ENCODE measurements around the gene BPIFA1.

The BPIFA1 gene

DNA sequence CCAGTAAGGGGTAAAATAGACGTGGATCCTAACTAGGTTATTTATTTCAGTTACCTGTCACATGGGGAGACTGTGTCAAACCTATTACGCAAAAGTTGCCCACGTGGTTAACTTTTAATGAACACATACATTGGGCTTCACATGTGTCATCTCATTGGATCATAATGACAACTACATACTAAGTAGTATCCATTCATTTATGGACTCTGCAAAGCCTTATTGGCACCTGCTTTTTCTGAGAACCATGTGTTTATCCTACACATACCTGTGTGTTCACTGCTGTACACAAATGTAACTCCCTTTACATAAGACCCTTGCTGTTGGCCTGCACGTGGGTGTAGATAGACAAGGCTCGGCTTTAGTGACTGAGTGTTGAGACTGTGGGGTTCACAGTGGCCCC lies 5.1 kb downstream of the BPIFA1 start:
- DNase-seq = no peak

DNA sequence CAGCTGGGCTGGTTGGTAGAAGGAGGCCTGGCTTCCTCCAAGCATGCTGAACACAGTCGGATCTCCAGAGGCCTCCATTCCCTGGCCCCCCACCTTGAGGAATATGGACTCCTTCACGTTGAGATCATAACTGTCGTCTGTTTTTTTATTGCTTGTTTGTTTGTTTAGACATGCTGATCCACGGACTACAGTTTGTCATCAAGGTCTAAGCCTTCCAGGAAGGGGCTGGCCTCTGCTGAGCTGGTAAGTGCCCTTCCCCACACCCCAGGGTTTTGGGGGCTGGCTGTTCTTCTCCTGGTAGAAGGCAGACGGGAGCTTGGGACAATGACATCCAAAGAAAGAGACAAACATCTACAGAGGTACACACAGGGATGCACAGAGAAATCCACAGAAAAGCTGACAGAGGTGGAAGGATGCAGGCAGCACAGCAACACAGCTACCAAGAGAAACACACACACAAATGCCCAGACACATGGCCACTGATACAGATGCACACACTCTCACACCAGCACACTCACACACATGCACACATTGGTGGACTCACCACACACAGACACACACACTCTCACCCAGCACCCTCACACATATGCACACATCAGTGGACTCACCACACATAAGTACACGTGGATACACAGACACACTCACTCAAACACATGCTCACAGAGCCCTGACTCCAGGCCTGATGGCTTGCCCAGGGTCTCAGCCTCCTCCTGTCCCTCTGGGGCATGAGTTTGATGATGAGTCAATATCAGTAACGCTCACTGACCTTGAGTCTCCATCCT lies 6.7 kb downstream of the BPIFA1 start:
- DNase-seq = no peak

DNA sequence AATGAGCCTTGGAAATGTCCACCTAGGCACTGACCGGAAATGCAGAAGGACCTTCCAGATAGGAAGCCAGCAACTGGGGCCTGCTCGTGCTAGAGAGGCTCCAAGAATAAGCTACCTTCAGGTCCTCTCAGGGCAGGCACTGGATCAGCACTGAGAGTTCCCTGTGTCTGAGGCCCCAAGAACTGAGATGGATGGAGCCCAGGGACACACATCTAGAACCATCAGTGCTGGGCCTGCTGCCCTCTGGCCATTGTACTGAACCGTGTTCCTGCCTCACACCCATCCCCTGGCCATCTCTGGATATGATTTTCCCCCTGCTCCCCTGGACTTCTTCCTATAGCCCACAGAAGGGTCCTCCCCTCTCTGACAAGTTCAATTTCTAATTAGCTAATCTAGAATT lies 10.3 kb downstream of the BPIFA1 start:
- no peak for DNase-seq

GRCh38 chr20:33249456-33249855 lies 13.7 kb downstream of the BPIFA1 start:
- no peak for DNase-seq

- no peak for DNase-seq
Observed at GRCh38 chr20:33250666-33251065, 14.9 kb downstream of the BPIFA1 start.

DNA sequence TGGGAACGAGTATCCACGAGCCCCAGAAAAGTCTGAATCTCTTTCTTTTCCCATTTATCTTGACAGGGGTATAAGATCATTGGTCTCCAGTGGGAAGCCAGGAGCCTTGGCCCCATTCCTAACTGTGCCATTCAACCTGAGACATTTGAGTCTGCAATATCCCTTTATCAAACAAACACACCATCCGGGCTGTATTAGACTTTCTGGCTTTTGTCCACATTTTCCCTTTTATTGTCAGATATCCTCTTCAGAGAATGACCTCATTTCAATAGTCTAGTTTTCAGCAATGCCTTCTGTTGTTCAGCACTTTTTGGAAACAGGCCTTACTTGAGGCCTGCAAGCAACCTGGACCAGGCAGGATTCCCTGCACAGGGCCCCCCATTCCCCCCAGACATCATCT lies 15.7 kb downstream of the BPIFA1 start:
- no peak for DNase-seq

GRCh38 chr20:33252460-33252859 lies 16.7 kb downstream of the BPIFA1 start:
- no peak for DNase-seq

DNA sequence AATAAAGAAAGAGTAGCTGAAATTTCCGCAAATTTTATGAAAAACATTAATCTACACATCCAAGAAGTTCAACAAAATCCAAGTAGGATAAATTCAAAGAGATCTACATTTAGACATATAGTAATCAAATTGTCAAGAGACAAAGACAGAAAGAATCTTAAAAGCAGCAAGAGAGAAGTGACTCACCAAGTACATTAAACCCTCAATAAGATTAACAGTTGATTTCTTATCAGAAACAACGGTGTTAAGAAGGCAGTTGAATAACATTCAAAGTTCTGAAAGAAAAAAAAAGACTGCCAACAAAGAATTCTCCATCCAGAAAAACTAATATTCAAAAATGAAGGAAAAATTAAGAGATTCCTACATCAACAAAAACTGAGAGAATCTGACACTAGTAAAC lies 19.2 kb downstream of the BPIFA1 start:
- DNase-seq = no peak

- no peak for DNase-seq
Observed at GRCh38 chr20:33257237-33257636, 21.4 kb downstream of the BPIFA1 start.

DNA sequence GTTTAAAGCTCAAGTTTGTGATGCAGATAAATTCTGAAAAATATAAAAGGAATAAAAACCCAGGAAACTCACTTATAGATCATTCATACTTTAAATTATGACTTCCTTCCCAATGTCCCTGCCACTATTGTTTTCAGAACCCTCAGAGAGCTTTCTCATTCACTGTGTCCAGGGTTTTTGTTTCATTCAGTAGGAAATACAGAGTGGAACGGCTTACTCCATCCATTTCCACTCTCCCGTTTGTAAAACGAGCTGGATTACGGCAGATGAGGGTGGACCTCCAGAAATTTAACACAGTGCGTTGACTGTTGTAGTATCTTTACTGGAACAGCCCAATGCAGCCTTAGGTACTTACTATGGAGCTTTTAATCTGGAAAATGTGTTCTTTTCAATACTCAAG lies 23.6 kb downstream of the BPIFA1 start:
- DNase-seq = no peak

DNA sequence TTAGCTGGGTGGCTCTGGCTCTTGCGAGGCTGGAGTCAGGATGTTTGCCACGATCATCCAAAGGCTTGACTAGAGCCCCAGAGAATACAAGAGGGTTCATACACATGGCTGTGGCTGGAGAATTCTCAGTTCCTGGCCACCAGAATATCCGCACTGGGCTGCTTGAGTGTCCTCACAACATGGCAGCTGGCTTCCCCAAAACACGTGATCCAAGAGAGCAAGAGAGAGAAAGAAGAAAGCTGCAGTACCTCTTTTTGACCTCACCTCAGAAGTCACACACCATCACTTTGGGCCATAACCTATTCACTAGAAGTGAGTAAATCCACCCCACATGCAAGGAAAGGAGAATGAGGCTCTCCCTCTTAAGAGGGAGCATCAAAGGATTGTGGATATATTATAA lies 25.7 kb downstream of the BPIFA1 start:
- DNase-seq = no peak

- DNase-seq = peak; percentile 69
Observed at GRCh38 chr20:33262658-33263065, 26.9 kb downstream of the BPIFA1 start.

GRCh38 chr20:33263784-33264183 lies 28.0 kb downstream of the BPIFA1 start:
- no peak for DNase-seq

DNA sequence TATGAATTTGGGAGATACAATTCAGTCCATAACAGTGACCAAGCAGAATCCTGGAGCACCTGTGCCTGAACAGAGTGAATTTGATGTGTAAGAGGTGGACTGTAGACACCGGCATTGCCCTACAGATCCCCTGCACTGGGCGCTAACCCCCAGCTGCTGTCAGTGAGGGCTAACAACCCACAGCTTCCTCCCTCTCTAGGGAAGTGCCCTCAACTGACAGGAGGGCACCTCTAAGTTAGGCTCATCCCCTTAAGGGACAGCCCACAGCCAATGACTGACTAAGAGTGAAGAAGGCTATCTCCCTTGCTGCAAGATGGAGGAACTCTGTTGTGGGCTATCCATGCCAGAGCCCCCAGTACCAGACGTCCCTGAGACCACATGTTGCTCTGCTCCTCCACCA lies 31.9 kb downstream of the BPIFA1 start:
- DNase-seq = no peak

DNA sequence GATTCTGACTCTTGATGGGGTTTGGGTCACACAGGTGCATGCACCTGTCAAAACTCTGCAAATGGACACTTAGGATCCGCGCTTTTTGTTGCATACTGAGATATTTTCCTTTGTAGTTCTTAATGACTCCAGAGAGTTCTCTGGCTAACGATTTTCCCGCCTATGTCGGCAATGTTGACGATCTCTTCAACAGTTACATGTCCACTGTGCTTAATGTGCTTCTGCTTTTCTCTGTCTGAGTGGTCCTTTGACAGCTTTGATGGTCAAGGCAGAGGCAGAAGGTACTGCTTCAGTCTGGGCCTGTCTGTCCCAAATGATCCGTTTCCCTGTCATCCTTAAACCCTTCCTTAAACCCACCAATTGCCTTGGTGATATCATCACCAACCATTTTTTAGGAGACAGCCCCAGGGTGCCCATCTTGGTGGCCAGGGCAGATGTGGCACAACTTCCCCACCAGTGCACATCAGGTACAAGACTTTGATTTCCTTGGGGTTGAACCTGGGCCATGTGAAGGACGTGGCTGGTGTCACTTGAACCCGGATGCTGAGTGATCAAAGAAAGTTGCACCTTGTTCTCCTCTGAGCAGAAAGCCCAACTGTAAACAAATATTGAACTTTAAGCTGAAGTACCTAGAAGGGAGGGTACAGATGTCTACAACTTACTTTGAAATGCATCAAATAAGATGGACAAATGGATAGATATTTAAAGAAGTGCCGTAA lies 36.5 kb downstream of the BPIFA1 start:
- no peak for DNase-seq

- DNase-seq = no peak
Observed at GRCh38 chr20:33273117-33273851, 37.5 kb downstream of the BPIFA1 start.

GRCh38 chr20:33275215-33275614 lies 39.4 kb downstream of the BPIFA1 start:
- no peak for DNase-seq

GRCh38 chr20:33275871-33276270 lies 40.1 kb downstream of the BPIFA1 start:
- no peak for DNase-seq

DNA sequence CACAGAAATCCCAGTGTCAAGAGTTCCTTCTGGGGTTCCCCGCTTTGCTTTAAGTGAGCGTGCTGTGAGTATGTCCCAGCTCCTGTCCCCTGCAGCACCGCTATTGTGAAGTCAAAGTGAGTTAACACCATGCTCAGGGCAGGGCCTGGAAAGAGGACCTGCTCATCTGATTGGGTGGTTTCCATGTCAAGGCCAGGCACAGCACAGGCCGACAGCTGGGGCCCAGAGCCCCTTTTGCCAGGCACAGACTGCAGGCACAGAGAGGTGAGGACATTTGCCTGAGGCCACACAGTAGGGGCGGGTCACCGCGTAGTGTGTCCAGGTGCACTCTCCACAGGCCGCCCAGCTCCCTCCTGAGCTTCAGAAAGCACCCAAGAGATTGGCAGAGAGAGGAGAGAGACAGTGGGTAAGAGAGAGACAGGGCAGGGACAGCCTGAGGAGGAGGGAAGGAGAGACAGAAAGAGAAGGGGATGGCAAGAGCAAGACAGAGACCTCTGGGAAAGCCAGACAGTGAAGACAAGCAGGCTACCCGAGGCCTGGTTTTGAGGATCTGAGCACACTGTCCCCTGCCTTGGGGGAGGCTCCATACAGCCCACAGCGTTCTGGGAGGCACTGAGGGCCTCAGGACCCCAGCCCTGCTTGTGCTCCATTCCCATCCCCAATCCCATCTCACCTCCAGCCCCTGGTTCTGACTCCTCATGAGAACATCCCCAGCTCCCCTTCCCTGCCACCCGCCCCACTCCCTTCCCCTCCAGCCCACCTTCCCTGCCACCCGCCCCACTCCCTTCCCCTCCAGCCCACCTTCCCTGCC lies 40.7 kb downstream of the BPIFA1 start:
- DNase-seq = no peak

DNA sequence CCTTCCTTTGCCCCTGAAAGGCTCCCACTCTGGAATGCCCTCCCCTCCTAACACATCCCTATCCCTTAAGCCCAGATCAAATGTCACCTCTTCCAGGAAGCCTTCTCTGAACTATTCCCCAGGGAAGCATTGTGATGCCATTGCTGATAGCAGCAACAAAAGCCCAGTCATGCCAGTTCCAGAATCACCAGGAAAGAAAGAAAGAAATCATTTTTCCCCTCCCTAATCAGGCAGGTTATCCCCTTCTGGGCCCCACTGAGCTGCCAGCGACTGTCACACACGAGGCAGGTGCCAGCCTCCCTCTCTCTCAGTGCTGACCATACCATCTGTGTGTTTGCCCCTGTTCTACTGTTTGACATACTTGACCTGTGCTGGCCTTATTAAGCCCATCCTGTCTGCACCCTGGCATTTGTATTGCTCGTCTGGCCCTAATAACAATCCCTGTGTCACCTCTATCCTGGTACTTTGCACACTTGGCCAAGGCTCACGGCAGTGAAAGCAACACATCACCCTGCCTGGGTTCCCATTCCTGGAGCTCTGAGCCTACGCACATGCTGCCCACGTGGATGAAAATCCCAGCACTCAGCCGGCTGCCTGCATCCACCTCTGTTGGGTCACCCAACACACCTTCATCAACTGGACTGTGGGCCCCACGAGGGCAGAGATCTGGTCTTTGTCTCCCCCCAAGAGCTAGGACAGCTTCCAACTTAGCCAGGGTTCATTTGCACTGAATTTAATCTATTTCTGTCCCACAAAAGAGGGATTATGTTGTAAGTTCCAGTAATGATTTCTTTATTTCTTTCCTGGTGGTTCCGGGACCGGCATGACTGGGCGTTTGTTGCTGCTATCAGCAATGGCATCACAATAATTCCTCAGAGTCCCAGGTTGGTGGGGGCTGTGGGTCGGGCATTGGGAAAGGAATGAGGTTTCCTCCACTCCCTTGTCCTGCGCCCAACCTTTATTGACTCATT lies 42.0 kb downstream of the BPIFA1 start:
- no peak for DNase-seq

GRCh38 chr20:33278700-33279099 lies 42.9 kb downstream of the BPIFA1 start:
- no peak for DNase-seq
